ENCODE data around the gene NKTR. TPM values are rescaled to one million over a fixed set of nuclear protein-coding genes. Genes with fewer than 3 reads are reported as not detected.

The NKTR gene
- total RNA-seq, 1 experiment from 2014 or later: 89.3 TPM

DNA sequence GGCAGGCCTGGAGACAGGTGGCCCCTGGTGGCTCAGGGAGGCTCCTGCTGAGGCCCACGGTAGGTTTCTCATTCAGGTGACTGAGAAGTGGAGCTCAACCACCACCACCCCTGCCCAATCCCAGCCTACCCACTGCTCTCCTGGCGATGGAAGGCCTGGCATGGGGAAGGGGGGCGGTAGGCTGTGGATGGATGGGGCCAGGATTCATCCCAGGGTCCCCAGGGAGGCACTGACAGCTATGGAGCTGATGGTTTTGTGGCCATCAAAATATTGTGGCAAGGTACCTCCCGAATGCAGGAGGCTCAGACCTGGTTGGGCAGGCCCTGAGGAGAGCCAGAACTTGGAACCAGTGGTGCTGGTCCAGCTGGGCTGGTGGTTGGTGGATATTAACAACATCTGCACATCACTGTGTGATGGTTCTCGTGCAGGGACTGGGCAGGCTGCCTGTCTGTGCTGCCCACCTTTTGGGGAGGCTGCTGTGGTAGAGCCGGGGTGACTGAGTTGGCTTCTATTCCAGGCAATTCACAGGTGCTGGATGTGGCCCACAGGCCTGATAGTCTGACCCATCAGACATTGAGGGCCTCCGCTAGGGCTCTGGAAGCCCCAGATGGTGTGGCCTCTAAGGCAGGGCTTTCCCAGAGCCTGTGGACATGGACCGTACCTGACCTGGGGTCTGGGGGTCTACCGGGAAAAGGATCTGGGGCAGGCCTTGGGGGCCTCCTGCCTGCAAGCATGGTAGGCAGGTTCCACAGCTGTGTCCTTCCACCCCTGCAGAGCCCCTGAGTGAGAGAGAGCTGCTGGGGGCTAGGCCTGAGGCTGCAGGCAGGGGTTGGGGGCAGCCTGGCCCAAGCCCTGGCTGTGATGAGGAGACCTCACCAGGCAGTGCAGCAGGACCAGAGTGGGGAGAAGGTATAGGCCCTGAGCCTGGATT lies 56.5 kb downstream of the NKTR start:
- no peak for ATAC-seq
- no peak for TF ChIP-seq HMGA2 (CRISPR knock-in tag; IDR thresholded peaks at IDR 0.05)
- TF ChIP-seq, protein P1, sequence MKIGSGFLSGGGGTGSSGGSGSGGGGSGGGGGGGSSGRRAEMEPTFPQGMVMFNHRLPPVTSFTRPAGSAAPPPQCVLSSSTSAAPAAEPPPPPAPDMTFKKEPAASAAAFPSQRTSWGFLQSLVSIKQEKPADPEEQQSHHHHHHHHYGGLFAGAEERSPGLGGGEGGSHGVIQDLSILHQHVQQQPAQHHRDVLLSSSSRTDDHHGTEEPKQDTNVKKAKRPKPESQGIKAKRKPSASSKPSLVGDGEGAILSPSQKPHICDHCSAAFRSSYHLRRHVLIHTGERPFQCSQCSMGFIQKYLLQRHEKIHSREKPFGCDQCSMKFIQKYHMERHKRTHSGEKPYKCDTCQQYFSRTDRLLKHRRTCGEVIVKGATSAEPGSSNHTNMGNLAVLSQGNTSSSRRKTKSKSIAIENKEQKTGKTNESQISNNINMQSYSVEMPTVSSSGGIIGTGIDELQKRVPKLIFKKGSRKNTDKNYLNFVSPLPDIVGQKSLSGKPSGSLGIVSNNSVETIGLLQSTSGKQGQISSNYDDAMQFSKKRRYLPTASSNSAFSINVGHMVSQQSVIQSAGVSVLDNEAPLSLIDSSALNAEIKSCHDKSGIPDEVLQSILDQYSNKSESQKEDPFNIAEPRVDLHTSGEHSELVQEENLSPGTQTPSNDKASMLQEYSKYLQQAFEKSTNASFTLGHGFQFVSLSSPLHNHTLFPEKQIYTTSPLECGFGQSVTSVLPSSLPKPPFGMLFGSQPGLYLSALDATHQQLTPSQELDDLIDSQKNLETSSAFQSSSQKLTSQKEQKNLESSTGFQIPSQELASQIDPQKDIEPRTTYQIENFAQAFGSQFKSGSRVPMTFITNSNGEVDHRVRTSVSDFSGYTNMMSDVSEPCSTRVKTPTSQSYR (CRISPR knock-in tag; IDR thresholded peaks at IDR 0.05): no peak
- no peak for TF ChIP-seq EMX1 (CRISPR knock-in tag; IDR thresholded peaks at IDR 0.05)
- no peak for TF ChIP-seq TEAD1 (CRISPR knock-in tag; IDR thresholded peaks at IDR 0.05)
- no peak for TF ChIP-seq RELA (CRISPR knock-in tag; IDR thresholded peaks at IDR 0.05; ENCODE audit: borderline replicate concordance)
- TF ChIP-seq, protein P2, sequence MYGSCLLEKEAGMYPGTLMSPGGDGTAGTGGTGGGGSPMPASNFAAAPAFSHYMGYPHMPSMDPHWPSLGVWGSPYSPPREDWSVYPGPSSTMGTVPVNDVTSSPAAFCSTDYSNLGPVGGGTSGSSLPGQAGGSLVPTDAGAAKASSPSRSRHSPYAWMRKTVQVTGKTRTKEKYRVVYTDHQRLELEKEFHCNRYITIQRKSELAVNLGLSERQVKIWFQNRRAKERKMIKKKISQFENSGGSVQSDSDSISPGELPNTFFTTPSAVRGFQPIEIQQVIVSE (CRISPR knock-in tag; IDR thresholded peaks at IDR 0.05; ENCODE audit: borderline replicate concordance): no peak
- no peak for TF ChIP-seq SOX15 (CRISPR knock-in tag; IDR thresholded peaks at IDR 0.05)
- TF ChIP-seq SMAD3 (CRISPR knock-in tag; IDR thresholded peaks at IDR 0.05; ENCODE audit: borderline replicate concordance): no peak
- TF ChIP-seq CREM (CRISPR knock-in tag; IDR thresholded peaks at IDR 0.05): no peak
- TF ChIP-seq NR2C2 (CRISPR knock-in tag; IDR thresholded peaks at IDR 0.05): no peak
- TF ChIP-seq, protein P3, sequence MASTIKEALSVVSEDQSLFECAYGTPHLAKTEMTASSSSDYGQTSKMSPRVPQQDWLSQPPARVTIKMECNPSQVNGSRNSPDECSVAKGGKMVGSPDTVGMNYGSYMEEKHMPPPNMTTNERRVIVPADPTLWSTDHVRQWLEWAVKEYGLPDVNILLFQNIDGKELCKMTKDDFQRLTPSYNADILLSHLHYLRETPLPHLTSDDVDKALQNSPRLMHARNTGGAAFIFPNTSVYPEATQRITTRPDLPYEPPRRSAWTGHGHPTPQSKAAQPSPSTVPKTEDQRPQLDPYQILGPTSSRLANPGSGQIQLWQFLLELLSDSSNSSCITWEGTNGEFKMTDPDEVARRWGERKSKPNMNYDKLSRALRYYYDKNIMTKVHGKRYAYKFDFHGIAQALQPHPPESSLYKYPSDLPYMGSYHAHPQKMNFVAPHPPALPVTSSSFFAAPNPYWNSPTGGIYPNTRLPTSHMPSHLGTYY (CRISPR knock-in tag; IDR thresholded peaks at IDR 0.05): no peak
- no peak for TF ChIP-seq ZNF423 (CRISPR knock-in tag; IDR thresholded peaks at IDR 0.05)
- TF ChIP-seq, protein P4, sequence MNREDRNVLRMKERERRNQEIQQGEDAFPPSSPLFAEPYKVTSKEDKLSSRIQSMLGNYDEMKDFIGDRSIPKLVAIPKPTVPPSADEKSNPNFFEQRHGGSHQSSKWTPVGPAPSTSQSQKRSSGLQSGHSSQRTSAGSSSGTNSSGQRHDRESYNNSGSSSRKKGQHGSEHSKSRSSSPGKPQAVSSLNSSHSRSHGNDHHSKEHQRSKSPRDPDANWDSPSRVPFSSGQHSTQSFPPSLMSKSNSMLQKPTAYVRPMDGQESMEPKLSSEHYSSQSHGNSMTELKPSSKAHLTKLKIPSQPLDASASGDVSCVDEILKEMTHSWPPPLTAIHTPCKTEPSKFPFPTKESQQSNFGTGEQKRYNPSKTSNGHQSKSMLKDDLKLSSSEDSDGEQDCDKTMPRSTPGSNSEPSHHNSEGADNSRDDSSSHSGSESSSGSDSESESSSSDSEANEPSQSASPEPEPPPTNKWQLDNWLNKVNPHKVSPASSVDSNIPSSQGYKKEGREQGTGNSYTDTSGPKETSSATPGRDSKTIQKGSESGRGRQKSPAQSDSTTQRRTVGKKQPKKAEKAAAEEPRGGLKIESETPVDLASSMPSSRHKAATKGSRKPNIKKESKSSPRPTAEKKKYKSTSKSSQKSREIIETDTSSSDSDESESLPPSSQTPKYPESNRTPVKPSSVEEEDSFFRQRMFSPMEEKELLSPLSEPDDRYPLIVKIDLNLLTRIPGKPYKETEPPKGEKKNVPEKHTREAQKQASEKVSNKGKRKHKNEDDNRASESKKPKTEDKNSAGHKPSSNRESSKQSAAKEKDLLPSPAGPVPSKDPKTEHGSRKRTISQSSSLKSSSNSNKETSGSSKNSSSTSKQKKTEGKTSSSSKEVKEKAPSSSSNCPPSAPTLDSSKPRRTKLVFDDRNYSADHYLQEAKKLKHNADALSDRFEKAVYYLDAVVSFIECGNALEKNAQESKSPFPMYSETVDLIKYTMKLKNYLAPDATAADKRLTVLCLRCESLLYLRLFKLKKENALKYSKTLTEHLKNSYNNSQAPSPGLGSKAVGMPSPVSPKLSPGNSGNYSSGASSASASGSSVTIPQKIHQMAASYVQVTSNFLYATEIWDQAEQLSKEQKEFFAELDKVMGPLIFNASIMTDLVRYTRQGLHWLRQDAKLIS (CRISPR knock-in tag; IDR thresholded peaks at IDR 0.05; ENCODE audit: borderline replicate concordance): no peak
- TF ChIP-seq, protein P5, sequence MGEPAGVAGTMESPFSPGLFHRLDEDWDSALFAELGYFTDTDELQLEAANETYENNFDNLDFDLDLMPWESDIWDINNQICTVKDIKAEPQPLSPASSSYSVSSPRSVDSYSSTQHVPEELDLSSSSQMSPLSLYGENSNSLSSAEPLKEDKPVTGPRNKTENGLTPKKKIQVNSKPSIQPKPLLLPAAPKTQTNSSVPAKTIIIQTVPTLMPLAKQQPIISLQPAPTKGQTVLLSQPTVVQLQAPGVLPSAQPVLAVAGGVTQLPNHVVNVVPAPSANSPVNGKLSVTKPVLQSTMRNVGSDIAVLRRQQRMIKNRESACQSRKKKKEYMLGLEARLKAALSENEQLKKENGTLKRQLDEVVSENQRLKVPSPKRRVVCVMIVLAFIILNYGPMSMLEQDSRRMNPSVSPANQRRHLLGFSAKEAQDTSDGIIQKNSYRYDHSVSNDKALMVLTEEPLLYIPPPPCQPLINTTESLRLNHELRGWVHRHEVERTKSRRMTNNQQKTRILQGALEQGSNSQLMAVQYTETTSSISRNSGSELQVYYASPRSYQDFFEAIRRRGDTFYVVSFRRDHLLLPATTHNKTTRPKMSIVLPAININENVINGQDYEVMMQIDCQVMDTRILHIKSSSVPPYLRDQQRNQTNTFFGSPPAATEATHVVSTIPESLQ (CRISPR knock-in tag; IDR thresholded peaks at IDR 0.05): no peak
- TF ChIP-seq, protein P6, sequence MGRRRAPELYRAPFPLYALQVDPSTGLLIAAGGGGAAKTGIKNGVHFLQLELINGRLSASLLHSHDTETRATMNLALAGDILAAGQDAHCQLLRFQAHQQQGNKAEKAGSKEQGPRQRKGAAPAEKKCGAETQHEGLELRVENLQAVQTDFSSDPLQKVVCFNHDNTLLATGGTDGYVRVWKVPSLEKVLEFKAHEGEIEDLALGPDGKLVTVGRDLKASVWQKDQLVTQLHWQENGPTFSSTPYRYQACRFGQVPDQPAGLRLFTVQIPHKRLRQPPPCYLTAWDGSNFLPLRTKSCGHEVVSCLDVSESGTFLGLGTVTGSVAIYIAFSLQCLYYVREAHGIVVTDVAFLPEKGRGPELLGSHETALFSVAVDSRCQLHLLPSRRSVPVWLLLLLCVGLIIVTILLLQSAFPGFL (CRISPR knock-in tag; IDR thresholded peaks at IDR 0.05; ENCODE audit: borderline replicate concordance): no peak
- TF ChIP-seq SMAD4 (CRISPR knock-in tag; IDR thresholded peaks at IDR 0.05): no peak
- no peak for TF ChIP-seq RORB (CRISPR knock-in tag; IDR thresholded peaks at IDR 0.05)
- ChIA-PET CTCF (interaction anchor here (0.7 to 2.3 kb wide), 2 partner anchors 87 to 89 kb away, joined by 3 to 6 read pairs; no protein-coding TSS in a partner anchor), POLR2A (no interaction called here)
- no peak overlapping the region for H3K27ac Mint-ChIP-seq
- H3K4me3 Mint-ChIP-seq: no peak overlapping the region
- H3K9me3 Mint-ChIP-seq: no peaks in the 10 kb centered on the region
- peaks cover 37% of the 10 kb centered on the region for H3K4me1 Mint-ChIP-seq
- no peaks in the 10 kb centered on the region; the same call in 1 of the 2 replicates for H3K36me3 Mint-ChIP-seq
- H3K27me3 Mint-ChIP-seq (ENCODE audit: low read depth): no peaks in the 10 kb centered on the region
- DNase-seq (ENCODE audit: low spot score): no peak
